Fibroblast of pulmonary artery (primary cell): ENCODE data around the gene ERC1.

Experiments used
- DNase-seq: peaks from one replicate; pipeline ENCODE4 v3.0.0-alpha.2; 2010; ENCODE audit warnings: low read depth
- H3K4me3 ChIP-seq: replicated peaks from 2 replicates; pipeline ENCODE4 v1.5.1; 2011; ENCODE audit warnings: low read depth, mild to moderate bottlenecking, control low read depth, low read length, moderate library complexity
- TF ChIP-seq, protein P1 (sequence below): IDR thresholded peaks from 2 replicates; pipeline ENCODE4 v1.5.1; 2011; ENCODE audit warnings: mild to moderate bottlenecking, control low read depth, low read length, inconsistent platforms; ENCODE audit errors: missing control alignments

ERC1 gene

DNA sequence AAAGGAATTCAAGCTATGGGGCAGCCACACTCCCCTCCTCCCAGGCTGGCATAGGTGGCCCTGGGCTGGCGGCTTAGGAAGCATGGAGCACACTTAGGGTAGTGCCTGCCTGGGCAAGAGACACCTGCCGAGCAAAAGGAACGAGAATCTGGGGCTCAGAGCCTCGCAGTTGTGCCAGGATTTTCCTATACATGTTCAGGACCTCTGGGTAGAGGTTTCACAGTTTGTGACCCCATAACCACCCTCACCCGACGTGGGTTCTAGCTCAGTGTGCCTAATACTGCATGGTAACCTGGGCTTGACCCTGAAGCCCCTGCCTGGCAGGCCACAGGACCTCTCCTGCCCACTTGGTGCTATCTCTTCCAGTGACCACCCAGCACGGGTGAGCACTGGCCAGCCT is 503.8 kb downstream of the ERC1 start:
- no peak for DNase-seq
- no peak overlapping the region for H3K4me3 ChIP-seq
- TF ChIP-seq, protein P1, sequence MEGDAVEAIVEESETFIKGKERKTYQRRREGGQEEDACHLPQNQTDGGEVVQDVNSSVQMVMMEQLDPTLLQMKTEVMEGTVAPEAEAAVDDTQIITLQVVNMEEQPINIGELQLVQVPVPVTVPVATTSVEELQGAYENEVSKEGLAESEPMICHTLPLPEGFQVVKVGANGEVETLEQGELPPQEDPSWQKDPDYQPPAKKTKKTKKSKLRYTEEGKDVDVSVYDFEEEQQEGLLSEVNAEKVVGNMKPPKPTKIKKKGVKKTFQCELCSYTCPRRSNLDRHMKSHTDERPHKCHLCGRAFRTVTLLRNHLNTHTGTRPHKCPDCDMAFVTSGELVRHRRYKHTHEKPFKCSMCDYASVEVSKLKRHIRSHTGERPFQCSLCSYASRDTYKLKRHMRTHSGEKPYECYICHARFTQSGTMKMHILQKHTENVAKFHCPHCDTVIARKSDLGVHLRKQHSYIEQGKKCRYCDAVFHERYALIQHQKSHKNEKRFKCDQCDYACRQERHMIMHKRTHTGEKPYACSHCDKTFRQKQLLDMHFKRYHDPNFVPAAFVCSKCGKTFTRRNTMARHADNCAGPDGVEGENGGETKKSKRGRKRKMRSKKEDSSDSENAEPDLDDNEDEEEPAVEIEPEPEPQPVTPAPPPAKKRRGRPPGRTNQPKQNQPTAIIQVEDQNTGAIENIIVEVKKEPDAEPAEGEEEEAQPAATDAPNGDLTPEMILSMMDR = no peak

DNA sequence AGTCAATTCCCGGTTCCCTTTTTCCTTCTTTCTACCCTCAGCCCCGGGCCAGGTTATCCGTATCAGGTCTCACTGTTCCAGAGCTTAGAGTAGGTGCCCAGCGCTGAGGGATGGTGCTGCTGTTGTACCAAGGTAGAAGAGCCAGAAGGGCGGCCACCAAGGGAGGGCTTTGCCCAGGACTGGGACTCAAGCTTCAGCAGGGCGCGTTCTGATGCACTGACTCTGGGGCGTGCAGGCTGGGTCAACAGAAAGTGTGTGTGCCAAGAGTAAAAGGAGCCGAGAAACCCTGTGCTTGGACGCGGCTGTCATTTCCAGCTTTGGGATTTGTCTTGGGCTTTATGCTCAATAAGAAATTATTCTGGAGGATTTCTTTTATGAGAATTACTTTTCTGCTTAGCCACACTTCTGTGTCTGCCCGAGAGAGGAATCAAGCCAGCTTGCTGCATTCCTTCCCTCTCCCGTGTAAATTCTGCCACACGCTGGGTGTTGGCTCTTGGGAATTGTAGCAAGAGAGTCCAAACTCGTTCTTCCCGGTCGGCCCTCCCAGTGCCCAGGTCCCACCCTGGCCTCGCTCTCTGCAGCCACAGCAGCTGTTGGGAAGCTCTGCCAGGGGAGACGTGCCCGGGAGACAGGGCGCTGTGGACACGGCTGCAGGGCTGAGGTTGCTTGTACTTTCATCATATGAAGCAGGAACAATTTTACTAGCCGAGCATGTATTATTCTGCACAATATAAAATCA is 505.3 kb downstream of the ERC1 start:
- DNase-seq = no peak
- TF ChIP-seq, protein P1 = no peak
- H3K4me3 ChIP-seq = no peak overlapping the region

DNA sequence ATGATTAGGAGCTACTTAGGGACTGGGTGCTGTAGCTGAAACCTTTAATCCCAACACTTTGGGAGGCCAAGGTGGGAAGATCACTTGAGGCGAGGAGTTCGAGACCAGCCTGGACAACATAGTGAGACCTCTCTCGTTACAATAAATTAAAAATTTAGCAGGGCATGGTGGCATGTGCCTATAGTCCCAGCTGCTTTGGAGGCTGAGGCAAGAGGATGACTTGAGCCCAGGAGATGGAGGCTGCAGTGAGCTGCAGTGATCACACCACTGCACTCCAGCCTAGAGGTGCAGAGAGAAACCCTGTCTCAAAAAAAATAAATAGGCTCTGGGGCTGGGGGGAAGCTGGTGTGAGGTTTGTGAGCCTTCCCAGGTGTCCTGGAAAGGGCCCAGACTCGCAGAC is 506.1 kb downstream of the ERC1 start:
- no peak overlapping the region for H3K4me3 ChIP-seq
- no peak for DNase-seq
- TF ChIP-seq, protein P1 = no peak

DNA sequence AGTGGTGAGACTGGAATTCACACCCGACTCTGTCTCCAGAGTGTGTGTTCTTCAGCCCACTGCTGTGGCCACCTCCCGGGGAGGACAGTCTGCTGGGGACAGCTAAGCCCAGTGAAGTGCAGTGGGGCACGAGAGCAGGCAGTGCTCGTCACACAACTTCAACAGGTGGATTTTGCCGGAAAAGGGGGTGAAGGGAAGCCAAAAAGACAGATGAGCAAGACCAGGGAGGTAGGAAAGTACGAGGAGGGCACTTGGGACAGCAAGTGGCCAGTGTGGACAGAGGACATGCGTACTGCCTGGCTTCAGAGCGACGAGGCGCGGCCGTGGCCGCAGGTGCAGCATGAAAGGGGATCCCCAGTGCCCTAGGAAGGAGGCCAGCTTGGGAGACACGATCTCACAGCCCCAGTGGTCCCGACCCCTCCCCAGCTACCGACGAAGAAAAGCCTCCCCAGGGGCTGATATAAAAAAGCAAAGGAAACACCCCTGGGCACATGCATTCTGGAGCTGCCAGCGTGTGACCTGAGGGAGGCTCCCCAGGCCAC is 507.2 kb downstream of the ERC1 start:
- no peak overlapping the region for H3K4me3 ChIP-seq
- TF ChIP-seq, protein P1 = no peak
- DNase-seq = no peak

DNA sequence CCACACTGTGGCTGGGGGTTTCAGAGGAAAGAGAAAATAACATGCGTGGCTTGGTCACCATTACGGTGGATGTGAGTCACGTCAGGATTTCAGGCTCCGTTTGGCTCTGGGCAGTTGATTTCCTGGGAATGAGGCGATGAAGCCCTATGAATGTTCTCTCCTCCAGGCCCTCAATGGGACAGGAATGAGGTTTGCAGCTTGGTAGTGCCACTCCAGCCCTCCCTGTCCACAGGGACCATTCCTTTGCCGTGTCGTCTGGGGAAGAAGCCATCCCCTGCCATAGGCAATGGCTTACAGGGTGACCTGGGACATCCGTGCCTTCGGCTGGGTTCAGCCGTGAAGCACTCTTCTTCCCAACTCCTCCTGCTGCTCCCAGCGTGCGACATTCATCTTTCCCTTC is 508.3 kb downstream of the ERC1 start:
- TF ChIP-seq, protein P1 = no peak
- no peak overlapping the region for H3K4me3 ChIP-seq
- no peak for DNase-seq

DNA sequence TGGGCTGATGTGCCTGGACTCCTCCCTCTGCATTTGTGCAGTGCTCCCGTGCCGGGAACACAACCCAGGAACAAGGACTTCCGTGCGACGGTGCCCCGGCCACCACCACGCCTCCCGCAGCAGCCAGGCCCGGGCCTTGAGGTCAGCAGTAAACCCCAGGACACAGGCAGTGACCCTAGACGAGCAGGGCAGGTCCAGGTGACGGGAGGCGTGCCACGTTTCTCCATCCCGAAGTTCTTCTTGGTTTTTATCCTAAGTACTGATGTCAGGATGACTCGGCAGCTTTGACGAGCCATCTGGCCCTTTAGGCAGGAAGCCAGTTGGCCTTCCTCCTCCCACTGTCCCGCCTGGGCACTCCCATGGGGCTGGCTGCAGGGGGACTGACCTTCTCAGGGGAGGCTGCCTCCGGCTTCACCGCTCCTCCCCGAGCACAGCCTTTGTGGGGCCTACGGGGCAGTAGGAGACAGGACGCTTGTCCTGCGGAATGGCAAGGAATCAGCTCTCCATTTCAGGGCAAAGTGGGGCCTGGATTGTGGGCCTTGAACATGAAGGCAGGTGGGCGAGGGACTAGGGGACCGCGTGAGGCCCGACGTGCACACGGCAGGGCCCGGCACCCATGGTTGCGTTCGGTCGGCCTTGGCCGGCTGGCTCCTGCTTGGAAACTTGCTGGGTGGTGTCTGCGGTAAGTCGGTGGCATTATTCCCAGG is 509.2 kb downstream of the ERC1 start:
- peak; percentile 69 for DNase-seq
- TF ChIP-seq, protein P1 = no peak
- no peak overlapping the region for H3K4me3 ChIP-seq

DNA sequence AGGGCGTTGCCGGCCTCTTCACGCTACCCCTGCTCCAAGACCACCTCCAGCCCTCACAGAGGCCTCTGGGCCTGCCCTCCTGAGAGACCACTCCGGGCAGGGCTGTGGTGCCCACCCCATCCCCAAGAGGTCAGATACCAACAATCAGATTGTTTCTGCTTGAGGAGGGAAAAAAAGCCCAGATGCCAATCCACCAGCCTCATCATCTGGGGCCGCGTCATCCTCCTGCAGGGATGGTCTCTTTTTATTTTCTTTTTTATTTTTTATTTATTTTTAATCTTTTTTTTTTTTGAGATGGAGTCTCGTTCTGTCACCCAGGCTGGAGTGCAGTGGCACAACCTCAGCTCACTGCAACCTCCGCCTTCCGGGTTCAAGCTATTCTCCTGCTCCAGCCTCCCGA is 510.0 kb downstream of the ERC1 start:
- TF ChIP-seq, protein P1 = no peak
- H3K4me3 ChIP-seq = no peak overlapping the region
- DNase-seq = no peak
